ENCODE results near the gene FRMD3.
A peak's percentile ranks its signal among the peaks of the same experiment; 100 is the strongest.

Gene FRMD3

DNA sequence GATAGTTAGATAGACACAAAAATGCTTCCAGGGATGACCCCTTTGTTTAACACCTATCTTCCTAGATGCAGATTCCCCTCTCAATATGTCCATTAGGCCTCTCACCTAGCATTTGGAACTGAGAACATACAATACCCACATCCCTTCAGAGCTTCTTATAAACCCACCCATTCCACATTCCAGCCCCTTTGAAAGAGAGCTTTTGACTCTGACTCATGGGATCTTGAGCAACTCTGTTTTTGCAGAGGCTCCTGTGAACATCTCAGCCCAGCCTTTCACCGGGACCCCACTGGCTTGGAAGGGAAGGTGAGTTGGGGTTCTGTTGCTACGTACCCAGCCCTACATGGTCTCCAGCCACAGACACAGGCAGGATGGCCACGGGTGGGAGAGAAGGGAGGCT lies 195.5 kb downstream of the FRMD3 start:
- no peak for DNase-seq (ENCODE audit: low read depth)
- no peak overlapping the region for H3K4me3 ChIP-seq (ENCODE audit: low read depth, low read length)
- TF ChIP-seq, protein P1, sequence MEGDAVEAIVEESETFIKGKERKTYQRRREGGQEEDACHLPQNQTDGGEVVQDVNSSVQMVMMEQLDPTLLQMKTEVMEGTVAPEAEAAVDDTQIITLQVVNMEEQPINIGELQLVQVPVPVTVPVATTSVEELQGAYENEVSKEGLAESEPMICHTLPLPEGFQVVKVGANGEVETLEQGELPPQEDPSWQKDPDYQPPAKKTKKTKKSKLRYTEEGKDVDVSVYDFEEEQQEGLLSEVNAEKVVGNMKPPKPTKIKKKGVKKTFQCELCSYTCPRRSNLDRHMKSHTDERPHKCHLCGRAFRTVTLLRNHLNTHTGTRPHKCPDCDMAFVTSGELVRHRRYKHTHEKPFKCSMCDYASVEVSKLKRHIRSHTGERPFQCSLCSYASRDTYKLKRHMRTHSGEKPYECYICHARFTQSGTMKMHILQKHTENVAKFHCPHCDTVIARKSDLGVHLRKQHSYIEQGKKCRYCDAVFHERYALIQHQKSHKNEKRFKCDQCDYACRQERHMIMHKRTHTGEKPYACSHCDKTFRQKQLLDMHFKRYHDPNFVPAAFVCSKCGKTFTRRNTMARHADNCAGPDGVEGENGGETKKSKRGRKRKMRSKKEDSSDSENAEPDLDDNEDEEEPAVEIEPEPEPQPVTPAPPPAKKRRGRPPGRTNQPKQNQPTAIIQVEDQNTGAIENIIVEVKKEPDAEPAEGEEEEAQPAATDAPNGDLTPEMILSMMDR (IDR thresholded peaks at IDR 0.05; ENCODE audit: low read depth, low read length, missing control alignments) = no peak
- in situ Hi-C loops (cut with HindIII; ENCODE audit: low sequenced_read_pairs) = loop anchor here (25.0 kb wide), 1 partner anchor 170 kb away; no protein-coding TSS in a partner anchor

DNA sequence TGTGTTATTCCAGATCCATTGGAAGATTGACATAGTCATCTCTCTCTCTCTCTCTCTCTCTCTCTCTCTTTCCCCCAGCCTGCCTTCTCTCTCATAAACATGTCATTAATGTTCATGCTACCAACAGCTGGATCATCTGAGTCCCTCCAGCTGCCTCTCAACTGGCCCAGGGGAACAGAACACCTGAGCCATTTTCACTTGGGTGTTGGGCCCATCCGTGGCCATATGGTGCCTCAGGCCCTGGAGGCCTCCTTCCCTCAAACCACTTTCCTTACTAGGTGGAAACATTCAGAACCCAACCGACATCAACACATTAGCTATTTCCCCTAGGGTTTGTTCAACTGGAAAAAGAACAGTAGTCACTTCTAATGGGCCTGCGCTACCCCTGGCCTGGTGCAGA lies 196.2 kb downstream of the FRMD3 start:
- H3K4me3 ChIP-seq (ENCODE audit: low read depth, low read length) = no peak overlapping the region
- in situ Hi-C loops (cut with HindIII; ENCODE audit: low sequenced_read_pairs) = loop anchor here (25.0 kb wide), 1 partner anchor 170 kb away; no protein-coding TSS in a partner anchor
- TF ChIP-seq, protein P1 (IDR thresholded peaks at IDR 0.05; ENCODE audit: low read depth, low read length, missing control alignments) = no peak
- DNase-seq (ENCODE audit: low read depth) = no peak

DNA sequence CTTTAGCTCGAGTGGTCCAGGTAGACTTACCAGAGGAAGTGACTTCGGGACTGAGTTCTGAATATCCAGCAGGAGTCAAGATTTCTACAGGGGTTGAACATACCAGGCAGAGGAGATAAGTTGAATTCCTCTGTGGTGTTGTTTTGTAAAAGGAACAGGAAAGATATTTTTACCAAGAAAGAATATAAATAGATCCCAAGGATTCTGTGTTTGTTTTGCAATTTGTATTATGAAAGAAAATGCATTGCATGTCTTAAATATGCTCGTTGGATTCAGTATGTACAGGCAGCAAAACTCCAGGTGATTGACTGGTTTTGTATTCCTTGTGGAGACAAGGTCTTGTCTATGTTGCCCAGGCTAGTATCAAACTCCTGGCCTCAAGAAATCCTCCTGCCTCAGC lies 197.8 kb downstream of the FRMD3 start:
- TF ChIP-seq, protein P1 (IDR thresholded peaks at IDR 0.05; ENCODE audit: low read depth, low read length, missing control alignments) = no peak
- H3K4me3 ChIP-seq (ENCODE audit: low read depth, low read length) = no peak overlapping the region
- DNase-seq (ENCODE audit: low read depth) = no peak
- in situ Hi-C loops (cut with HindIII; ENCODE audit: low sequenced_read_pairs) = loop anchor here (25.0 kb wide), 1 partner anchor 172 kb away; no protein-coding TSS in a partner anchor

DNA sequence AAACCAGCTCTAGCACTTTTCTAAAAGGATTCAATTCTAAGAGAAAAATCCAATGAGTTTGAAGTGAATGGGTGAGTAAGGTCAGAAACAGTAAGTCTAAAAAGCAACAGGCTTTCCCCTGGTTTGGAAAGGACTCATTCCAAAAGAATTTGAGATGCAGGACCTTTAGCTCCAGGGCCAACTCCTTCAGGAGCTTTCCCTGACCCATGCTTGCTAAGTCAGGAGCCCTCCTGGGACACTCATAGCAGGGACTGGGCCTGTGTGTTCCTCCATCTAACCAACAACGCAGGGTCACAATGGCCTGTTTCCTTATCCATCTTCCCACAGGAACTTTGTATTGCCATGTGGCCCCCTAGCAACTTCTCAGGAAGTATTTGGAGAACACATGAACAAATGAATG lies 198.8 kb downstream of the FRMD3 start:
- TF ChIP-seq, protein P1 (IDR thresholded peaks at IDR 0.05; ENCODE audit: low read depth, low read length, missing control alignments) = no peak
- in situ Hi-C loops (cut with HindIII; ENCODE audit: low sequenced_read_pairs) = loop anchor here (25.0 kb wide), 1 partner anchor 173 kb away; no protein-coding TSS in a partner anchor
- no peak overlapping the region for H3K4me3 ChIP-seq (ENCODE audit: low read depth, low read length)
- DNase-seq (ENCODE audit: low read depth) = no peak

DNA sequence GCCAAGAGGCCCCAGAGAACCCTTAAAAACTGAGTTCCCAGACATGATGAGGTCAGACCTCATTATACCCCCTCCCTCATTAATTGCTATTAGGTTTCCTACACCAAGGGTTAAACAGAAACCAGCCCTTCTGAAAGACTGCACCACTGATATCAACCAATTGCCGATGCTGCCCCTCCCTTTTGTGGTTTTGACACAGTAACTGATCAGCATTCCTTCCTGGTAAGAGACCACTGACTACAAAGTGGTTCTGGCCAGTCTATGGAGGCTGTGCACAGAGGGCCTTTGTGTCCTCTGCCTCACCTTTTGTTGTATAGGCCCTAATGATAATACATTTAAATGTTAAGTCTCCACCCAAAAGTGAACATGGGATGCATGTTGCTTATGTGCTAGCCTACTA lies 201.5 kb downstream of the FRMD3 start:
- TF ChIP-seq, protein P1 (IDR thresholded peaks at IDR 0.05; ENCODE audit: low read depth, low read length, missing control alignments) = no peak
- in situ Hi-C loops (cut with HindIII; ENCODE audit: low sequenced_read_pairs) = loop anchor here (25.0 kb wide), 1 partner anchor 176 kb away; no protein-coding TSS in a partner anchor
- DNase-seq (ENCODE audit: low read depth) = peak; percentile 4
- no peak overlapping the region for H3K4me3 ChIP-seq (ENCODE audit: low read depth, low read length)

DNA sequence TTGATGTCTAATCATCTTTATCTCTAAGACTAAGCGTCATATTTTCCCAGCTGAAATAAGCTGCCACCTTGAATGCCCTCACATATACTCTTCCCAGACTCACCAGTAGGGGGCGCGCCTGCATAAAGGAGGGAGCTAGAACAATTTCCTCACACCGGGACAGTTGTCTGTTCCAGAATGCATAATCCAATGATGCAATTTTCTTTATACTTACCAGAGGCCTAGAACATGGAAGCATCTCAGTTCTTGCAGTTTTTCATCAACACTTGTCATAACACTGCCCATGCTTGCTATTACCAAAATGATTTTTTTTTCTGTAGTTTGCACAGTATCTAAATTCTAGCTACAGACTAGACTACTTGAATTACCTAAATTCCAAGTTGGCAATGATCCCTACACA lies 203.9 kb downstream of the FRMD3 start:
- TF ChIP-seq, protein P1 (IDR thresholded peaks at IDR 0.05; ENCODE audit: low read depth, low read length, missing control alignments) = peak; percentile 88
- DNase-seq (ENCODE audit: low read depth) = peak; percentile 80
- in situ Hi-C loops (cut with HindIII; ENCODE audit: low sequenced_read_pairs) = loop anchor here (25.0 kb wide), 1 partner anchor 178 kb away; no protein-coding TSS in a partner anchor
- no peak overlapping the region for H3K4me3 ChIP-seq (ENCODE audit: low read depth, low read length)
